ES-I3 (cell line): ENCODE measurements around the gene GPR4.
A peak's percentile ranks its signal among the peaks of the same experiment; 100 is the strongest.

ENCODE experiments used
- H3K36me3 ChIP-seq: 2 replicates; pipeline ENCODE4 v1.6.1; 2013; ENCODE audit warnings: mild to moderate bottlenecking, low read length, control low read depth, moderate library complexity; ENCODE audit not compliant: insufficient read depth
- H3K4me1 ChIP-seq: 2 replicates; pipeline ENCODE4 v1.6.1; 2013; ENCODE audit warnings: mild to moderate bottlenecking, control low read depth, low read length; ENCODE audit not compliant: insufficient read depth
- H3K9ac ChIP-seq: 2 replicates; pipeline ENCODE4 v1.6.1; 2013; ENCODE audit warnings: low read depth, mild to moderate bottlenecking, low read length, moderate library complexity
- H3K9me3 ChIP-seq: 2 replicates; pipeline ENCODE4 v1.6.1; 2013; ENCODE audit warnings: mild to moderate bottlenecking, low read length, moderate library complexity; ENCODE audit not compliant: control insufficient read depth, insufficient read depth

The GPR4 gene

GRCh38 chr19:45587873-45588272 is 14.1 kb downstream of the GPR4 start:
- H3K36me3 ChIP-seq = no peaks in the 10 kb centered on the region
- H3K9me3 ChIP-seq = no peaks in the 10 kb centered on the region
- H3K9ac ChIP-seq = no peak overlapping the region

GRCh38 chr19:45585158-45585577 is 16.8 kb downstream of the GPR4 start:
- Histone ChIP-seq H3K9me3 (no peaks in the 10 kb centered on the region), H3K4me1 (peaks cover 4% of the 10 kb centered on the region; the same call in 1 of the 2 replicates), H3K36me3 (no peaks in the 10 kb centered on the region), H3K9ac (peak overlapping the region; percentile 98; the same call in 1 of the 2 replicates)

More at GRCh38 chr19:45587873-45588272, 14.1 kb downstream of the GPR4 start:
- H3K4me1 ChIP-seq = peaks cover 4% of the 10 kb centered on the region; the same call in 1 of the 2 replicates

GRCh38 chr19:45584332-45585157 is 17.5 kb downstream of the GPR4 start, which contains the start of gene OPA3:
OPA3 (minus strand) TSS chr19:45584802; CDS start chr19:45584764, 38 bp downstream.
- Histone ChIP-seq H3K4me1 (peaks cover 4% of the 10 kb centered on the region; the same call in 1 of the 2 replicates), H3K36me3 (no peaks in the 10 kb centered on the region), H3K9me3 (no peaks in the 10 kb centered on the region), H3K9ac (peak within 1 kb of the TSS; percentile 98)

GRCh38 chr19:45581576-45581975 is 20.4 kb downstream of the GPR4 start:
- Histone ChIP-seq H3K4me1 (peaks cover 19% of the 10 kb centered on the region), H3K9ac (no peak overlapping the region), H3K36me3 (no peaks in the 10 kb centered on the region), H3K9me3 (no peaks in the 10 kb centered on the region)

GRCh38 chr19:45578861-45579260 is 23.2 kb downstream of the GPR4 start:
- Histone ChIP-seq H3K36me3 (no peaks in the 10 kb centered on the region), H3K9me3 (no peaks in the 10 kb centered on the region), H3K4me1 (peaks cover 16% of the 10 kb centered on the region), H3K9ac (no peak overlapping the region)

- Histone ChIP-seq H3K36me3 (no peaks in the 10 kb centered on the region), H3K4me1 (peaks cover 16% of the 10 kb centered on the region), H3K9ac (no peak overlapping the region), H3K9me3 (no peaks in the 10 kb centered on the region)
These were observed 24.7 kb downstream of the GPR4 start for GRCh38 chr19:45577111-45577905.

- H3K4me1 ChIP-seq = peaks cover 16% of the 10 kb centered on the region
- H3K36me3 ChIP-seq = no peaks in the 10 kb centered on the region
- H3K9me3 ChIP-seq = no peaks in the 10 kb centered on the region
- H3K9ac ChIP-seq = no peak overlapping the region
These were observed 25.3 kb downstream of the GPR4 start for GRCh38 chr19:45576682-45577081.

GRCh38 chr19:45575216-45575615 is 26.8 kb downstream of the GPR4 start:
- no peaks in the 10 kb centered on the region for H3K36me3 ChIP-seq
- peaks cover 16% of the 10 kb centered on the region for H3K4me1 ChIP-seq
- H3K9ac ChIP-seq = no peak overlapping the region
- H3K9me3 ChIP-seq = no peaks in the 10 kb centered on the region

GRCh38 chr19:45574526-45574925 is 27.5 kb downstream of the GPR4 start:
- no peaks in the 10 kb centered on the region for H3K36me3 ChIP-seq
- H3K9ac ChIP-seq = no peak overlapping the region
- H3K4me1 ChIP-seq = peaks cover 16% of the 10 kb centered on the region
- H3K9me3 ChIP-seq = no peaks in the 10 kb centered on the region

GRCh38 chr19:45571457-45572220 is 30.4 kb downstream of the GPR4 start:
- Histone ChIP-seq H3K9ac (no peak overlapping the region), H3K9me3 (no peaks in the 10 kb centered on the region), H3K36me3 (no peaks in the 10 kb centered on the region), H3K4me1 (peaks cover 7% of the 10 kb centered on the region; the same call in 1 of the 2 replicates)

GRCh38 chr19:45569619-45570421 is 32.2 kb downstream of the GPR4 start:
- Histone ChIP-seq H3K9me3 (no peaks in the 10 kb centered on the region), H3K36me3 (no peaks in the 10 kb centered on the region), H3K9ac (no peak overlapping the region), H3K4me1 (peaks cover 5% of the 10 kb centered on the region; the same call in 1 of the 2 replicates)

- peaks cover 11% of the 10 kb centered on the region for H3K4me1 ChIP-seq
- no peak overlapping the region for H3K9ac ChIP-seq
- no peaks in the 10 kb centered on the region for H3K36me3 ChIP-seq
- no peaks in the 10 kb centered on the region for H3K9me3 ChIP-seq
These were observed 33.3 kb downstream of the GPR4 start for GRCh38 chr19:45568732-45569131.

GRCh38 chr19:45567609-45568008 is 34.4 kb downstream of the GPR4 start:
- Histone ChIP-seq H3K36me3 (no peaks in the 10 kb centered on the region), H3K9me3 (no peaks in the 10 kb centered on the region), H3K9ac (no peak overlapping the region), H3K4me1 (peaks cover 11% of the 10 kb centered on the region)
